K562 (cell line): ENCODE measurements around the gene SYNPO. TPM values are rescaled to one million over a fixed set of nuclear protein-coding genes. Genes with fewer than 3 reads are reported as not detected.

Experiments
- ARHGAP35 ChIP-seq: fragments of 450-650 bp; IDR thresholded peaks from 2 replicates; pipeline ENCODE4 v1.6.1; 2018; ENCODE audit not compliant: partially characterized antibody
- BRF1 ChIP-seq: IDR thresholded peaks from 3 replicates; pipeline ENCODE4 v1.6.1; 2011; ENCODE audit warnings: borderline replicate concordance, mild to moderate bottlenecking; ENCODE audit not compliant: insufficient read length; ENCODE audit errors: extremely low read depth
- CCNT2 ChIP-seq: IDR thresholded peaks from 2 replicates; pipeline ENCODE4 v1.6.1; 2011; ENCODE audit warnings: borderline replicate concordance, low read depth, mild to moderate bottlenecking, moderate library complexity, mixed read lengths, low read length; ENCODE audit not compliant: insufficient read length; ENCODE audit errors: extremely low read depth
- HLTF ChIP-seq: fragments of 450-650 bp; IDR thresholded peaks from 2 replicates; pipeline ENCODE4 v1.6.1; 2016
- KAT8 ChIP-seq: fragments of 450-650 bp; IDR thresholded peaks from 2 replicates; pipeline ENCODE4 v1.6.1; 2016; ENCODE audit warnings: low read depth, mild to moderate bottlenecking
- KDM1A ChIP-seq, 2 experiments: fragments of 450-650 bp; IDR thresholded peaks; 2 replicates each; pipeline ENCODE4 v1.6.1; 2016; ENCODE audit warnings: mild to moderate bottlenecking in 2 of 2
- KDM4B ChIP-seq, 2 experiments: fragments of 450-650 bp in 1 of 2; sonication (generic) in 1 of 2; IDR thresholded peaks; 2 replicates each; pipeline ENCODE4 v1.6.1; 2016 to 2017; ENCODE audit warnings: borderline replicate concordance in 2 of 2, antibody characterized with exemption in 1 of 2, low read depth in 1 of 2, mild to moderate bottlenecking in 1 of 2
- MYC ChIP-seq, 2 experiments: fragments of 250-450 bp in 1 of 2; sonication (Bioruptor Pico) in 1 of 2; IDR thresholded peaks; 2 replicates each; pipeline versions ENCODE4 v1.5.1 to v1.6.1; 2012 to 2021; ENCODE audit warnings: low read depth in 2 of 2, borderline replicate concordance in 1 of 2, improper control_type of control experiment in 1 of 2, low read length in 1 of 2, mild to moderate bottlenecking in 1 of 2, moderate library complexity in 1 of 2
- NFRKB ChIP-seq: fragments of 450-650 bp; IDR thresholded peaks from 2 replicates; pipeline ENCODE4 v1.6.1; 2016; ENCODE audit warnings: low read depth
- PHF8 ChIP-seq: fragments of 200-600 bp; sonication (generic); IDR thresholded peaks from 2 replicates; pipeline ENCODE4 v1.6.1; 2012; ENCODE audit warnings: mixed run types, mild to moderate bottlenecking, inconsistent platforms, low read length, moderate library complexity, borderline replicate concordance
- RBM22 ChIP-seq: fragments of 200-400 bp; formaldehyde crosslinking; IDR thresholded peaks from 2 replicates; pipeline ENCODE4 v1.6.1; 2018; ENCODE audit warnings: low read length, low read depth; ENCODE audit not compliant: poor library complexity, severe bottlenecking
- polyA plus RNA-seq, 8 experiments: library from polyadenylated mRNA; depleted of rRNA in 4 of 8; stranded (reverse) in 5 of 8; unstranded in 3 of 8; fragments of >200 nt; fragmentation: Nextera tagmentation in 2 of 8; fragmentation: Illumina TruSeq in 1 of 8; extraction: Ambion mirVana in 2 of 8; extraction: Trizol in 1 of 8; gene quantifications; 2 replicates each; pipeline versions ENCODE4 v1.2.1 to v1.2.3, GENCODE V29; 2011 to 2014; ENCODE audit warnings: inconsistent platforms in 1 of 8, missing spikeins in 1 of 8
- total RNA-seq, 7 experiments: library from RNA; depleted of rRNA in 6 of 7; stranded (reverse); fragments of >200 nt in 6 of 7; fragmentation: Illumina TruSeq in 2 of 7; extraction: Trizol in 2 of 7; gene quantifications; 2 replicates each; pipeline versions ENCODE4 v1.2.1 to v1.2.3, GENCODE V29; 2011 to 2021; ENCODE audit warnings: low replicate concordance in 1 of 7
- TF ChIP-seq, protein P1 (sequence below): fragments of 150-350 bp; conservative IDR thresholded peaks from 2 replicates; pipeline ENCODE4 v1.6.1; 2014; ENCODE audit warnings: low read length
- TF ChIP-seq, protein P2 (sequence below), 2 experiments: fragments of 450-650 bp in 1 of 2; sonication (generic) in 1 of 2; formaldehyde crosslinking in 1 of 2; IDR thresholded peaks in 1 of 2; conservative IDR thresholded peaks in 1 of 2; 2 replicates each; pipeline versions ENCODE4 v1.6.1 to v1.8.1; 2016 to 2023; ENCODE audit warnings: mild to moderate bottlenecking in 2 of 2, moderate library complexity in 2 of 2, inconsistent platforms in 1 of 2, missing genetic modification reagents in 1 of 2
- TF ChIP-seq, protein P3 (sequence below): sonication (generic); formaldehyde crosslinking; IDR thresholded peaks from 2 replicates; pipeline ENCODE4 v1.8.0; 2023; ENCODE audit warnings: mild to moderate bottlenecking, missing genetic modification reagents
- TF ChIP-seq, protein P4 (sequence below): conservative IDR thresholded peaks from 2 replicates; pipeline ENCODE4 v1.6.1; 2011; ENCODE audit warnings: low read depth, mild to moderate bottlenecking, low read length; ENCODE audit not compliant: control insufficient read depth

The SYNPO gene
- total and polyA plus RNA-seq, 9 of the 15 experiments (the other 6 are each of a cell fraction or from before 2014, with no cell fraction given) = 0.01 to 0.31 (median 0.03) TPM; not detected in 4

DNA sequence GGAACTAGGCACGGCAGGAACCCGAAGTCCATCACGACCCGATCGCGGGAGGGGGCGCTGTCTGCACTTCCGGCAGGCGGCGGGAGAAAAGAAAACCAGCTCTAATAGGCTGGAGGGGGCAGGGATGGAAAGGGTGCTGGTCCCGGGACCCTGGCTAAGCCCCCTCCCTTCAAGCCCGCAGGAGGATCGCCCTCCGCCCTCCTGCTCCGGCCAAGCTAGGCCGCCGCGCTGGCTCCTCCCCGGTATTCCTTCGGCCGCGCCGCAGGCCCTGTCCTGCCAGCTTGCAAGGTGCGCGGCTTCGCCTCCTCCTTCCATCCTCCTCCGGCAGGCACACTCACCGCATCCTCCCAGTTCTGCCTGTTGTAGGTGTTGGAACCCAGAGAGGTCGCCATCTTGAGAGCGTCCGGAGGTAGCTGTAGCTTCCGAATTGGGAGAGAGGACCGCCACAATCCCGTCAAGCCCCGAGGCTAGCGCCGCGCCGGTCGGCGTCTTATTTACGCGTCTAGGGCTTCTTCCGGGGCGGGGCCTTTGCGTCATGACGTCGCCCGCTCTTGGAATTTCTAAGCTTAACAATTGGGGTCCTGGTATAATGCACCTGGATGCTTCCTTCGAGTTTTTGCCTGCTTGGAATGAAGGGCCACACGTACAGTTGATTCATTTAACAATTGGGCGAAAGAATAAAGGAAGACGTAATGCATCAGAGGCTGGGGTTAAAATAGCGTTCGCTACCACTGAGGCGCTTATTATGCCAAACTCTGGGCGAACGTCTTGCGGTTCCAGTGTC, 60.3 kb downstream of the SYNPO start, which contains the start of gene RBM22 (continued):
- TF ChIP-seq, protein P1, sequence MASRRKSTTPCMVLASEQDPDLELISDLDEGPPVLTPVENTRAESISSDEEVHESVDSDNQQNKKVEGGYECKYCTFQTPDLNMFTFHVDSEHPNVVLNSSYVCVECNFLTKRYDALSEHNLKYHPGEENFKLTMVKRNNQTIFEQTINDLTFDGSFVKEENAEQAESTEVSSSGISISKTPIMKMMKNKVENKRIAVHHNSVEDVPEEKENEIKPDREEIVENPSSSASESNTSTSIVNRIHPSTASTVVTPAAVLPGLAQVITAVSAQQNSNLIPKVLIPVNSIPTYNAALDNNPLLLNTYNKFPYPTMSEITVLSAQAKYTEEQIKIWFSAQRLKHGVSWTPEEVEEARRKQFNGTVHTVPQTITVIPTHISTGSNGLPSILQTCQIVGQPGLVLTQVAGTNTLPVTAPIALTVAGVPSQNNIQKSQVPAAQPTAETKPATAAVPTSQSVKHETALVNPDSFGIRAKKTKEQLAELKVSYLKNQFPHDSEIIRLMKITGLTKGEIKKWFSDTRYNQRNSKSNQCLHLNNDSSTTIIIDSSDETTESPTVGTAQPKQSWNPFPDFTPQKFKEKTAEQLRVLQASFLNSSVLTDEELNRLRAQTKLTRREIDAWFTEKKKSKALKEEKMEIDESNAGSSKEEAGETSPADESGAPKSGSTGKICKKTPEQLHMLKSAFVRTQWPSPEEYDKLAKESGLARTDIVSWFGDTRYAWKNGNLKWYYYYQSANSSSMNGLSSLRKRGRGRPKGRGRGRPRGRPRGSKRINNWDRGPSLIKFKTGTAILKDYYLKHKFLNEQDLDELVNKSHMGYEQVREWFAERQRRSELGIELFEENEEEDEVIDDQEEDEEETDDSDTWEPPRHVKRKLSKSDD = 0 out of 2 replicates have a peak, but pooled peaks have one; percentile 44
- TF ChIP-seq NFRKB = peak; percentile 90
- TF ChIP-seq, protein P2, sequence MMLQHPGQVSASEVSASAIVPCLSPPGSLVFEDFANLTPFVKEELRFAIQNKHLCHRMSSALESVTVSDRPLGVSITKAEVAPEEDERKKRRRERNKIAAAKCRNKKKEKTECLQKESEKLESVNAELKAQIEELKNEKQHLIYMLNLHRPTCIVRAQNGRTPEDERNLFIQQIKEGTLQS (IDR thresholded peaks at IDR 0.05) = no peak; the same call in 1 of the 2 replicates
- TF ChIP-seq, protein P2 (CRISPR knock-in tag; conservative IDR thresholded peaks at IDR 0.05) = peak; percentile 73; the same call in 1 of the 2 replicates
- peak; percentile 17; the same call in 1 of the 2 replicates for TF ChIP-seq MYC (IDR thresholded peaks at IDR 0.05; ENCODE audit: low read depth, low read length)
- TF ChIP-seq MYC (CRISPR knock-in tag; IDR thresholded peaks at IDR 0.05; ENCODE audit: borderline replicate concordance, low read depth) = 0 out of 2 replicates have a peak, but pooled peaks have one; percentile 55
- TF ChIP-seq, protein P3, sequence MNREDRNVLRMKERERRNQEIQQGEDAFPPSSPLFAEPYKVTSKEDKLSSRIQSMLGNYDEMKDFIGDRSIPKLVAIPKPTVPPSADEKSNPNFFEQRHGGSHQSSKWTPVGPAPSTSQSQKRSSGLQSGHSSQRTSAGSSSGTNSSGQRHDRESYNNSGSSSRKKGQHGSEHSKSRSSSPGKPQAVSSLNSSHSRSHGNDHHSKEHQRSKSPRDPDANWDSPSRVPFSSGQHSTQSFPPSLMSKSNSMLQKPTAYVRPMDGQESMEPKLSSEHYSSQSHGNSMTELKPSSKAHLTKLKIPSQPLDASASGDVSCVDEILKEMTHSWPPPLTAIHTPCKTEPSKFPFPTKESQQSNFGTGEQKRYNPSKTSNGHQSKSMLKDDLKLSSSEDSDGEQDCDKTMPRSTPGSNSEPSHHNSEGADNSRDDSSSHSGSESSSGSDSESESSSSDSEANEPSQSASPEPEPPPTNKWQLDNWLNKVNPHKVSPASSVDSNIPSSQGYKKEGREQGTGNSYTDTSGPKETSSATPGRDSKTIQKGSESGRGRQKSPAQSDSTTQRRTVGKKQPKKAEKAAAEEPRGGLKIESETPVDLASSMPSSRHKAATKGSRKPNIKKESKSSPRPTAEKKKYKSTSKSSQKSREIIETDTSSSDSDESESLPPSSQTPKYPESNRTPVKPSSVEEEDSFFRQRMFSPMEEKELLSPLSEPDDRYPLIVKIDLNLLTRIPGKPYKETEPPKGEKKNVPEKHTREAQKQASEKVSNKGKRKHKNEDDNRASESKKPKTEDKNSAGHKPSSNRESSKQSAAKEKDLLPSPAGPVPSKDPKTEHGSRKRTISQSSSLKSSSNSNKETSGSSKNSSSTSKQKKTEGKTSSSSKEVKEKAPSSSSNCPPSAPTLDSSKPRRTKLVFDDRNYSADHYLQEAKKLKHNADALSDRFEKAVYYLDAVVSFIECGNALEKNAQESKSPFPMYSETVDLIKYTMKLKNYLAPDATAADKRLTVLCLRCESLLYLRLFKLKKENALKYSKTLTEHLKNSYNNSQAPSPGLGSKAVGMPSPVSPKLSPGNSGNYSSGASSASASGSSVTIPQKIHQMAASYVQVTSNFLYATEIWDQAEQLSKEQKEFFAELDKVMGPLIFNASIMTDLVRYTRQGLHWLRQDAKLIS (CRISPR knock-in tag) = 0 out of 2 replicates have a peak, but pooled peaks have one; percentile 65
- TF ChIP-seq KDM4B (IDR thresholded peaks at IDR 0.05; ENCODE audit: borderline replicate concordance in 2 of 2, low read depth in 1 of 2) = peak in 1 of 2 experiments; percentile 50; a peak in 1 of 4 replicates
- no peak for TF ChIP-seq ARHGAP35
- no peak for TF ChIP-seq RBM22
- TF ChIP-seq PHF8 = peak; percentile 99
- TF ChIP-seq CCNT2 = peak; percentile 34
- TF ChIP-seq KAT8 = no peak
- TF ChIP-seq HLTF = peak; percentile 70; the same call in 1 of the 2 replicates
- TF ChIP-seq KDM1A (IDR thresholded peaks at IDR 0.05) = no peak
- TF ChIP-seq, protein P4, sequence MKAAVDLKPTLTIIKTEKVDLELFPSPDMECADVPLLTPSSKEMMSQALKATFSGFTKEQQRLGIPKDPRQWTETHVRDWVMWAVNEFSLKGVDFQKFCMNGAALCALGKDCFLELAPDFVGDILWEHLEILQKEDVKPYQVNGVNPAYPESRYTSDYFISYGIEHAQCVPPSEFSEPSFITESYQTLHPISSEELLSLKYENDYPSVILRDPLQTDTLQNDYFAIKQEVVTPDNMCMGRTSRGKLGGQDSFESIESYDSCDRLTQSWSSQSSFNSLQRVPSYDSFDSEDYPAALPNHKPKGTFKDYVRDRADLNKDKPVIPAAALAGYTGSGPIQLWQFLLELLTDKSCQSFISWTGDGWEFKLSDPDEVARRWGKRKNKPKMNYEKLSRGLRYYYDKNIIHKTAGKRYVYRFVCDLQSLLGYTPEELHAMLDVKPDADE = peak; percentile 25; the same call in 1 of the 2 replicates
- TF ChIP-seq BRF1 = no peak
